Activated CD4-positive, alpha-beta T cell treated with anti-CD3 and anti-CD28 coated beads for 36 hours (primary cell): ENCODE measurements around the gene KIRREL3. TPM values are rescaled to one million over a fixed set of nuclear protein-coding genes. Genes with fewer than 3 reads are reported as not detected.
A peak's percentile ranks its signal among the peaks of the same experiment; 100 is the strongest.

ENCODE experiments used
- ATAC-seq: fragments of 200-7000 bp; cut with Tn5 transposase; one replicate; pipeline ENCODE4 v1.10.0; 2021; ENCODE audit warnings: mild to moderate bottlenecking, moderate library complexity
- CTCF ChIA-PET: fragments of 350-600 bp; sonication (Branson Sonifier 250); formaldehyde crosslinking; loops from one replicate; lab custom pipeline; 2021; ENCODE audit warnings: antibody characterized with exemption; lab: Charles Lee
- POLR2A ChIA-PET: fragments of 350-600 bp; sonication (Branson Sonifier 250); formaldehyde crosslinking; loops from one replicate; lab custom pipeline; 2021; ENCODE audit warnings: antibody characterized with exemption, inconsistent platforms; lab: Charles Lee
- DNase-seq: peaks from one replicate; pipeline ENCODE4 v3.0.0-alpha.2; 2020
- H3K27ac Mint-ChIP-seq: one replicate; pipeline ENCODE4 v1.8.0; 2021; ENCODE audit warnings: mixed read lengths
- H3K27me3 Mint-ChIP-seq: one replicate; pipeline ENCODE4 v1.8.0; 2021; ENCODE audit warnings: mixed read lengths
- H3K36me3 Mint-ChIP-seq: one replicate; pipeline ENCODE4 v1.8.0; 2021; ENCODE audit warnings: low read depth, mixed read lengths
- H3K4me1 Mint-ChIP-seq: one replicate; pipeline ENCODE4 v1.8.0; 2021; ENCODE audit warnings: mixed read lengths
- H3K4me3 Mint-ChIP-seq: one replicate; pipeline ENCODE4 v1.8.0; 2021; ENCODE audit warnings: mild to moderate bottlenecking, moderate library complexity, mixed read lengths
- H3K9me3 Mint-ChIP-seq: one replicate; pipeline ENCODE4 v1.8.0; 2021; ENCODE audit warnings: low read depth, mixed read lengths
- intact Hi-C, 2 experiments: fragments of 100-400 bp; cut with DNase I in 1 of 2; cut with micrococcal nuclease in 1 of 2; formaldehyde crosslinking; loops; one replicate each; pipeline versions ENCODE4 v1.14.2 to v1.15.1; 2022 to 2024; cut with DNase I, micrococcal nuclease
- total RNA-seq, 2 experiments: library from RNA; stranded (reverse); gene quantifications; one replicate each; pipeline ENCODE4 v1.2.3, GENCODE V29; 2021

Gene KIRREL3
- total RNA-seq, 2 experiments from 2014 or later = not detected

- POLR2A ChIA-PET = no interaction called here
- peaks cover 23% of the 10 kb centered on the region for H3K27me3 Mint-ChIP-seq
- CTCF ChIA-PET = no interaction called here
- intact Hi-C loops = no loop called here
- no peak overlapping the region for H3K4me3 Mint-ChIP-seq
- H3K27ac Mint-ChIP-seq = no peak overlapping the region
- H3K36me3 Mint-ChIP-seq = no peaks in the 10 kb centered on the region
- no peaks in the 10 kb centered on the region for H3K4me1 Mint-ChIP-seq
- no peaks in the 10 kb centered on the region for H3K9me3 Mint-ChIP-seq
- ATAC-seq = no peak
- DNase-seq = no peak
Measured at GRCh38 chr11:126926376-126926791, 74.2 kb downstream of the KIRREL3 start.

GRCh38 chr11:126925321-126926093, 75.1 kb downstream of the KIRREL3 start:
- CTCF ChIA-PET = no interaction called here
- H3K27me3 Mint-ChIP-seq = peaks cover 23% of the 10 kb centered on the region
- DNase-seq (peak; percentile 8), ATAC-seq (peak; percentile 53)
- H3K4me3 Mint-ChIP-seq = no peak overlapping the region
- H3K4me1 Mint-ChIP-seq = no peaks in the 10 kb centered on the region
- no peaks in the 10 kb centered on the region for H3K9me3 Mint-ChIP-seq
- POLR2A ChIA-PET = no interaction called here
- no peak overlapping the region for H3K27ac Mint-ChIP-seq
- H3K36me3 Mint-ChIP-seq = no peaks in the 10 kb centered on the region
- intact Hi-C loops = no loop called here

GRCh38 chr11:126924376-126925040, 76.1 kb downstream of the KIRREL3 start:
- DNase-seq = no peak
- H3K9me3 Mint-ChIP-seq = no peaks in the 10 kb centered on the region
- H3K4me1 Mint-ChIP-seq = no peaks in the 10 kb centered on the region
- intact Hi-C loops = no loop called here
- H3K36me3 Mint-ChIP-seq = no peaks in the 10 kb centered on the region
- no peak overlapping the region for H3K27ac Mint-ChIP-seq
- no peak overlapping the region for H3K4me3 Mint-ChIP-seq
- CTCF ChIA-PET = interaction anchor here (1.0 kb wide), 1 partner anchor 10 kb away, joined by 3 read pairs; no protein-coding TSS in a partner anchor
- H3K27me3 Mint-ChIP-seq = peaks cover 23% of the 10 kb centered on the region
- no peak for ATAC-seq
- POLR2A ChIA-PET = no interaction called here

GRCh38 chr11:126920833-126921232, 79.7 kb downstream of the KIRREL3 start:
- H3K36me3 Mint-ChIP-seq = no peaks in the 10 kb centered on the region
- ATAC-seq (no peak), DNase-seq (no peak)
- ChIA-PET POLR2A (no interaction called here), CTCF (no interaction called here)
- H3K27ac Mint-ChIP-seq = no peak overlapping the region
- H3K9me3 Mint-ChIP-seq = peaks cover 3% of the 10 kb centered on the region
- H3K4me3 Mint-ChIP-seq = no peak overlapping the region
- H3K27me3 Mint-ChIP-seq = peaks cover 12% of the 10 kb centered on the region
- intact Hi-C loops = no loop called here
- H3K4me1 Mint-ChIP-seq = peaks cover 6% of the 10 kb centered on the region

- ATAC-seq (no peak), DNase-seq (no peak)
- intact Hi-C loops = no loop called here
- H3K36me3 Mint-ChIP-seq = no peaks in the 10 kb centered on the region
- ChIA-PET CTCF (no interaction called here), POLR2A (no interaction called here)
- peaks cover 6% of the 10 kb centered on the region for H3K4me1 Mint-ChIP-seq
- H3K27me3 Mint-ChIP-seq = peaks cover 8% of the 10 kb centered on the region
- H3K9me3 Mint-ChIP-seq = peaks cover 3% of the 10 kb centered on the region
- no peak overlapping the region for H3K27ac Mint-ChIP-seq
- no peak overlapping the region for H3K4me3 Mint-ChIP-seq
Measured at GRCh38 chr11:126919147-126919823, 81.3 kb downstream of the KIRREL3 start.

- peaks cover 6% of the 10 kb centered on the region for H3K4me1 Mint-ChIP-seq
- H3K27me3 Mint-ChIP-seq = peaks cover 6% of the 10 kb centered on the region
- intact Hi-C loops = no loop called here
- ATAC-seq = no peak
- ChIA-PET CTCF (interaction anchor here (0.6 kb wide), 1 partner anchor 92 kb away, joined by 3 read pairs; no protein-coding TSS in a partner anchor), POLR2A (no interaction called here)
- no peak for DNase-seq
- no peak overlapping the region for H3K27ac Mint-ChIP-seq
- peaks cover 3% of the 10 kb centered on the region for H3K9me3 Mint-ChIP-seq
- H3K4me3 Mint-ChIP-seq = no peak overlapping the region
- H3K36me3 Mint-ChIP-seq = no peaks in the 10 kb centered on the region
Measured at GRCh38 chr11:126918556-126918955, 82.0 kb downstream of the KIRREL3 start.

- ChIA-PET CTCF (no interaction called here), POLR2A (interaction anchor here (0.6 kb wide), 1 partner anchor 1608 kb away, joined by 4 read pairs; no protein-coding TSS in a partner anchor)
- Mint-ChIP-seq H3K4me3 (no peak overlapping the region), H3K36me3 (no peaks in the 10 kb centered on the region), H3K4me1 (peaks cover 6% of the 10 kb centered on the region), H3K9me3 (peaks cover 3% of the 10 kb centered on the region), H3K27ac (peak overlapping the region; percentile 22), H3K27me3 (peaks cover 10% of the 10 kb centered on the region)
- DNase-seq = peak; percentile 51
- peak; percentile 92 for ATAC-seq
- intact Hi-C loops = no loop called here
Measured at GRCh38 chr11:126917531-126918204, 82.9 kb downstream of the KIRREL3 start.

GRCh38 chr11:126915430-126915829, 85.1 kb downstream of the KIRREL3 start:
- Mint-ChIP-seq H3K27me3 (peaks cover 14% of the 10 kb centered on the region), H3K4me3 (no peak overlapping the region), H3K36me3 (no peaks in the 10 kb centered on the region), H3K4me1 (peaks cover 6% of the 10 kb centered on the region), H3K27ac (no peak overlapping the region), H3K9me3 (peaks cover 3% of the 10 kb centered on the region)
- ATAC-seq (no peak), DNase-seq (no peak)
- CTCF ChIA-PET = interaction anchor here (1.7 kb wide), 1 partner anchor 9 kb away, joined by 3 read pairs; no protein-coding TSS in a partner anchor
- intact Hi-C loops = no loop called here
- POLR2A ChIA-PET = no interaction called here

- CTCF ChIA-PET = interaction anchor here (1.7 kb wide), 1 partner anchor 9 kb away, joined by 3 read pairs; no protein-coding TSS in a partner anchor
- no peak overlapping the region for H3K4me3 Mint-ChIP-seq
- peaks cover 3% of the 10 kb centered on the region for H3K9me3 Mint-ChIP-seq
- intact Hi-C loops = no loop called here
- peaks cover 6% of the 10 kb centered on the region for H3K4me1 Mint-ChIP-seq
- DNase-seq = no peak
- peaks cover 14% of the 10 kb centered on the region for H3K27me3 Mint-ChIP-seq
- no peaks in the 10 kb centered on the region for H3K36me3 Mint-ChIP-seq
- no peak overlapping the region for H3K27ac Mint-ChIP-seq
- POLR2A ChIA-PET = no interaction called here
- ATAC-seq = no peak
Measured at GRCh38 chr11:126914941-126915340, 85.6 kb downstream of the KIRREL3 start.

- POLR2A ChIA-PET = no interaction called here
- Mint-ChIP-seq H3K27me3 (peaks cover 14% of the 10 kb centered on the region), H3K4me3 (no peak overlapping the region), H3K9me3 (peaks cover 3% of the 10 kb centered on the region), H3K4me1 (peaks cover 6% of the 10 kb centered on the region), H3K36me3 (no peaks in the 10 kb centered on the region), H3K27ac (no peak overlapping the region)
- DNase-seq = no peak
- CTCF ChIA-PET = interaction anchor here (1.7 kb wide), 1 partner anchor 10 kb away, joined by 3 read pairs; no protein-coding TSS in a partner anchor
- intact Hi-C loops = no loop called here
- no peak for ATAC-seq
Measured at GRCh38 chr11:126914166-126914565, 86.4 kb downstream of the KIRREL3 start.

- H3K9me3 Mint-ChIP-seq = no peaks in the 10 kb centered on the region
- intact Hi-C loops = loop anchor here in 1 of 2 experiments (10.0 kb wide), 1 partner anchor 350 kb away; no protein-coding TSS in a partner anchor
- DNase-seq (no peak), ATAC-seq (no peak)
- CTCF ChIA-PET = no interaction called here
- H3K4me1 Mint-ChIP-seq = no peaks in the 10 kb centered on the region
- no peak overlapping the region for H3K27ac Mint-ChIP-seq
- no peak overlapping the region for H3K4me3 Mint-ChIP-seq
- H3K36me3 Mint-ChIP-seq = no peaks in the 10 kb centered on the region
- H3K27me3 Mint-ChIP-seq = peaks cover 10% of the 10 kb centered on the region
- POLR2A ChIA-PET = no interaction called here
Measured at GRCh38 chr11:126904520-126904919, 96.0 kb downstream of the KIRREL3 start.
